ENCODE measurements around the gene NMU.

The NMU gene

DNA sequence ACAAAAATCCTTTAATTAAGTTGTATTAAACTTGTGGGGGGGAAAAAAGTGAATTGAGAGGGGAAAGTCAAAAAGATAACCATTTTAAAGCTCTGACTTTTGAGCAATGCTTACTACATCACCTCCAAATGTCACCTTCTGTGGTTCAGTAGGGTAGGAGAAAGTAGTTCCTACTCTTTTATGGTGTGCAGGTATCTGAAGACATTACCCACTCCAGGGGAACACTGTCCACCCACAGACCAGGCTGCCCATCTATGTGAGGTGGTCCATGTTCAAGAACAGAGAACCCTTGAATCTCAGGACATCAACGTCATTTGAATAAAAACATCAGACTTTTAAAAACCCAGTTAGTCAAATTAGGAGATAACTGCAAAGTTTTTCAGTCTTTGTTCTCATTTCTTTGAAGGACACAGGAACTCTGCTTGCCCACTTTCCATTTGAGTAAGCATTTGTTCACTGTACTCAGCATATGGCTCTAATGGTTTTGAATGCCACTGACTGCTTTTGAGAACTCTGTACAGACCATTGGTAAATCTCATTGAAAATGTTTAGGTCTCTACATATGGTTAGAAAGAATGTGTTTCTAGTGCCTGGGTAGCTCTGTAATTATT lies 18.4 kb downstream of the NMU start:
- Histone ChIP-seq H3K27me3 (ENCODE audit: insufficient read depth, poor library complexity, severe bottlenecking) (no peaks in the 10 kb centered on the region), H3K4me1 (ENCODE audit: insufficient read depth, poor library complexity, severe bottlenecking) (peaks cover 2% of the 10 kb centered on the region), H3K4me3 (ENCODE audit: severe bottlenecking) (no peak overlapping the region), H3K36me3 (ENCODE audit: low read depth) (no peaks in the 10 kb centered on the region), H3K27ac (ENCODE audit: poor library complexity, severe bottlenecking) (no peak overlapping the region), H3K9me3 (ENCODE audit: severe bottlenecking) (no peaks in the 10 kb centered on the region)
- TF ChIP-seq, protein P1, sequence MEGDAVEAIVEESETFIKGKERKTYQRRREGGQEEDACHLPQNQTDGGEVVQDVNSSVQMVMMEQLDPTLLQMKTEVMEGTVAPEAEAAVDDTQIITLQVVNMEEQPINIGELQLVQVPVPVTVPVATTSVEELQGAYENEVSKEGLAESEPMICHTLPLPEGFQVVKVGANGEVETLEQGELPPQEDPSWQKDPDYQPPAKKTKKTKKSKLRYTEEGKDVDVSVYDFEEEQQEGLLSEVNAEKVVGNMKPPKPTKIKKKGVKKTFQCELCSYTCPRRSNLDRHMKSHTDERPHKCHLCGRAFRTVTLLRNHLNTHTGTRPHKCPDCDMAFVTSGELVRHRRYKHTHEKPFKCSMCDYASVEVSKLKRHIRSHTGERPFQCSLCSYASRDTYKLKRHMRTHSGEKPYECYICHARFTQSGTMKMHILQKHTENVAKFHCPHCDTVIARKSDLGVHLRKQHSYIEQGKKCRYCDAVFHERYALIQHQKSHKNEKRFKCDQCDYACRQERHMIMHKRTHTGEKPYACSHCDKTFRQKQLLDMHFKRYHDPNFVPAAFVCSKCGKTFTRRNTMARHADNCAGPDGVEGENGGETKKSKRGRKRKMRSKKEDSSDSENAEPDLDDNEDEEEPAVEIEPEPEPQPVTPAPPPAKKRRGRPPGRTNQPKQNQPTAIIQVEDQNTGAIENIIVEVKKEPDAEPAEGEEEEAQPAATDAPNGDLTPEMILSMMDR (IDR thresholded peaks at IDR 0.05; ENCODE audit: poor library complexity, severe bottlenecking), result no peak
- no peak for DNase-seq (ENCODE audit: low spot score)
- no peak for ATAC-seq (ENCODE audit: low read depth)

DNA sequence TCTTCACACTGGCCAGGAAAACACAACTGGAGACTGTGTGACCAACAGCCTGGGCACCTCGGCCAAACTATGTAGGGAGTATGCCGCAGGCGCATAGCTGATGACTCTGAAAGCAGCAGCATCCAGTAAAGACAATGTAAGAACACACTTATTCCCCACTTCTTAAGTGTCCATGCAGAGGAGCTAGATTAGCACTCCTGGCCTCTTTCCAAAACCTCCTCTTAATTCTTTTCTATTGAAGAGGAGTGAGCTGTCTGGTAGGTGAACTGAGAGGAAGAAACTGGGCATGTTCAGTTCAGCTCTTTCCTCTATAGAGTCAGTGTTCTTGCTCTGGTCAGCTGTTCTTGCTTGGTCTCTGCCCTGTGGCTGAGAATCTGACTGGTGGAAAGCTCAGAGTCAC lies 21.1 kb downstream of the NMU start:
- H3K4me3 ChIP-seq (ENCODE audit: severe bottlenecking), result no peak overlapping the region
- TF ChIP-seq, protein P1 (IDR thresholded peaks at IDR 0.05; ENCODE audit: poor library complexity, severe bottlenecking), result no peak
- no peak overlapping the region for H3K27ac ChIP-seq (ENCODE audit: poor library complexity, severe bottlenecking)
- no peak for ATAC-seq (ENCODE audit: low read depth)
- peaks cover 29% of the 10 kb centered on the region for H3K4me1 ChIP-seq (ENCODE audit: insufficient read depth, poor library complexity, severe bottlenecking)
- H3K36me3 ChIP-seq (ENCODE audit: low read depth), result no peaks in the 10 kb centered on the region
- no peaks in the 10 kb centered on the region for H3K27me3 ChIP-seq (ENCODE audit: insufficient read depth, poor library complexity, severe bottlenecking)
- DNase-seq (ENCODE audit: low spot score), result no peak
- H3K9me3 ChIP-seq (ENCODE audit: severe bottlenecking), result no peaks in the 10 kb centered on the region

DNA sequence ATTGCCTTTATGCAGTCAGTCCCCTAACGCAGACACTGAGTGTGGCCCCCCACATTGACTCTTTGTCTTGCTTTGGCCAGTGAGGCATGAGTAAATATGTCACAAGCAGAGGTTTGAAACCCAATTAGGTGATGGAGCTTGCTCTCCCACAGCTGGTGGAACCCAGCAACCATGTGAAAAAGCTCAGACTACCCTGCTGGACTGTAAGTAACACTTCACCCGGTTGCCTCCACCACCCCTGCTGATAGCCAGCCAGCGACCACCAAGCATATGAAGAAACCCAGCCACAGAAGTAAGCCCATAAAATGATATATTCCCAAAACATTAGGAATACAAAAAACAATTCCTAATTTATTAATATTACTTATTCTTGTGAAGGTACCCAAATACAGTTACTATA lies 22.5 kb downstream of the NMU start:
- Histone ChIP-seq H3K36me3 (ENCODE audit: low read depth) (no peaks in the 10 kb centered on the region), H3K27ac (ENCODE audit: poor library complexity, severe bottlenecking) (no peak overlapping the region), H3K4me1 (ENCODE audit: insufficient read depth, poor library complexity, severe bottlenecking) (peaks cover 39% of the 10 kb centered on the region), H3K9me3 (ENCODE audit: severe bottlenecking) (no peaks in the 10 kb centered on the region), H3K27me3 (ENCODE audit: insufficient read depth, poor library complexity, severe bottlenecking) (no peaks in the 10 kb centered on the region), H3K4me3 (ENCODE audit: severe bottlenecking) (no peak overlapping the region)
- ATAC-seq (ENCODE audit: low read depth) (no peak), DNase-seq (ENCODE audit: low spot score) (no peak)
- TF ChIP-seq, protein P1 (IDR thresholded peaks at IDR 0.05; ENCODE audit: poor library complexity, severe bottlenecking), result no peak

DNA sequence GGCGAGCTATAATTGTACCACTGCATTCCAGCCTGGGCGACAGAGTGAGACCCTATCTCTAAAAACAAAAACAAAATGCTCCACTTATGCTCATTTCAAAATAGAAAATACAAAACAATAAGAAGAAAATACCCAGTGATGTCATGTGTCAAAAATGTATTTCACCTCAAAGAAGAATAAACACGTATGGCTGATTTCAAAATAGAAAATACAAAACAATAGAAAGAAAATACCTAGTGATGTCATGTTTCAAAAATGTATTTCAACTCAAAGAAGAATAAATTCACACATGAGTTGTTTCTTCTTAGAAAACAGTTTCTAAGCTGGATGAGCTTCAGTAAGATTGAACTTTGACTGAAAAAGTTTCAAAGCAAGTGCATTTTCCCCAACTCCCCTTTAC lies 23.8 kb downstream of the NMU start:
- TF ChIP-seq, protein P1 (IDR thresholded peaks at IDR 0.05; ENCODE audit: poor library complexity, severe bottlenecking), result no peak

DNA sequence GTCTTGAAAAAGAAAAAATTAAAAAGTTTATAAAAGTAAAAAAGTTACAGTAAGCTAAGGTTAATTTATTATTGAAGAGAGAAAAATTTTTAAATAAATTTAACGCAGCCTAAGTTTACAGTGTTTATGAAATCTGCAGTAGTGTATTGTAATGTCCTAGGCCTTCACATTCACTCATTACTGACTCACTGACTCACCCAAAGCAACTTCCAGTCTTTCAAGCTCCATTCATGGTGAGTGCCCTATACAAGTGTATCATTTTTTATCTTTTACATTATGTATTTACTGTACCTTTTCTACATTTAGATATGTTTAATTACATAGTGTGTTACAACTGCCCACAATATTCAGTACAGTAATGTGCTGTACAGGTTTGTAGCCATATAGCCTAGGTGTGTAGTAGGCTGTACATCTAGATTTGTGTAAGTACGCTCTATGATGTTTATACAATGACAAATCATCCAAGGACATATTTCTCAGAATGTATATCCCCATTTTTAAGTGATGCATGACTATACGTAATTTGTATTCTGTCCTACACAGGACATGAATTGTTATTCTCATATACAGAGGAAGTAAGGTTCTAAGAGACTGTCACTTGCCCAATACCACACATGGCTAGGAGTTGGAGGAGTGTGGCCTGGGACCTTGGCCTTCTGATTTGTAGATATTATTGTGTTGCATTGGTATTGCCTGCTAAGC lies 24.6 kb downstream of the NMU start:
- no peaks in the 10 kb centered on the region for H3K9me3 ChIP-seq (ENCODE audit: severe bottlenecking)
- H3K27ac ChIP-seq (ENCODE audit: poor library complexity, severe bottlenecking), result peak overlapping the region; percentile 87
- H3K4me3 ChIP-seq (ENCODE audit: severe bottlenecking), result no peak overlapping the region
- TF ChIP-seq, protein P1 (IDR thresholded peaks at IDR 0.05; ENCODE audit: poor library complexity, severe bottlenecking), result no peak
- H3K27me3 ChIP-seq (ENCODE audit: insufficient read depth, poor library complexity, severe bottlenecking), result no peaks in the 10 kb centered on the region
- H3K4me1 ChIP-seq (ENCODE audit: insufficient read depth, poor library complexity, severe bottlenecking), result peaks cover 47% of the 10 kb centered on the region
- DNase-seq (ENCODE audit: low spot score), result no peak
- 0 out of 3 replicates have a peak, but pooled peaks have one; percentile 35 for ATAC-seq (ENCODE audit: low read depth)
- no peaks in the 10 kb centered on the region for H3K36me3 ChIP-seq (ENCODE audit: low read depth)

More for the DNA sequence above, 23.8 kb downstream of the NMU start:
- no peak for DNase-seq (ENCODE audit: low spot score)
- H3K4me1 ChIP-seq (ENCODE audit: insufficient read depth, poor library complexity, severe bottlenecking), result peaks cover 47% of the 10 kb centered on the region
- no peaks in the 10 kb centered on the region for H3K27me3 ChIP-seq (ENCODE audit: insufficient read depth, poor library complexity, severe bottlenecking)
- H3K27ac ChIP-seq (ENCODE audit: poor library complexity, severe bottlenecking), result peak overlapping the region; percentile 87
- H3K9me3 ChIP-seq (ENCODE audit: severe bottlenecking), result no peaks in the 10 kb centered on the region
- H3K36me3 ChIP-seq (ENCODE audit: low read depth), result no peaks in the 10 kb centered on the region
- H3K4me3 ChIP-seq (ENCODE audit: severe bottlenecking), result no peak overlapping the region
- no peak for ATAC-seq (ENCODE audit: low read depth)

Measured in RWPE2 (cell line).